ENCODE results near the gene TPTE2. TPM values are rescaled to one million over a fixed set of nuclear protein-coding genes. Genes with fewer than 3 reads are reported as not detected.
"Not testable (repeated sequence)": the region's sequence is repeated elsewhere in the genome, so short reads cannot be mapped to it uniquely, and the experiment has no call there.

TPTE2 gene
- total RNA-seq, 4 donors from 2014 or later, result not detected

DNA sequence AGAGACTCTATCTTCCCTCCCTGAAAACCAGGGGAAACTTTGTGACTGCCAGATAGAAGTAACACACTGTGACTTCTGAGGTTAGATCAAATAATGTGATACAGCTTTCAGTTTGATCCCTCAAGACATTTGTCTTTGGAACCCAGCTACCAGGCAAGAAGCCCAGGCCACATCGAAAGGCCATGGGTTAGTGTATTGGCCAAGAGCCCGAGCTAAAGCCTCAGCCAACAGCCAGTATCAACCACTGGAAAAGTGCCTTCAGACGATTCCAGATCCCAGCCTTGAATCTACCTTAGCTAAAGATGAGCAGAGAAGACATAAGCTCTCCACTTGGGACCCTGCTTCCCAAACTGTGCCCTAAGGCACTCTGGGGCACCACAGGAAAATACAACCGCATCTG lies 10.9 kb upstream of the TPTE2 start:
- Histone ChIP-seq H3K4me3 (no peak overlapping the region), H3K4me1 (no peaks in the 10 kb centered on the region), H3K27ac (no peak overlapping the region), H3K9me3 (no peaks in the 10 kb centered on the region), H3K36me3 (no peaks in the 10 kb centered on the region), H3K27me3 (no peaks in the 10 kb centered on the region)
- intact Hi-C loops (cut with DNase I), result no loop called here
- 63 to 88% methylated on average over 3 of the region's 4 CpGs for WGBS, 2 donors
- no peak for TF ChIP-seq POLR2A (IDR thresholded peaks at IDR 0.05)
- TF ChIP-seq, protein P1, sequence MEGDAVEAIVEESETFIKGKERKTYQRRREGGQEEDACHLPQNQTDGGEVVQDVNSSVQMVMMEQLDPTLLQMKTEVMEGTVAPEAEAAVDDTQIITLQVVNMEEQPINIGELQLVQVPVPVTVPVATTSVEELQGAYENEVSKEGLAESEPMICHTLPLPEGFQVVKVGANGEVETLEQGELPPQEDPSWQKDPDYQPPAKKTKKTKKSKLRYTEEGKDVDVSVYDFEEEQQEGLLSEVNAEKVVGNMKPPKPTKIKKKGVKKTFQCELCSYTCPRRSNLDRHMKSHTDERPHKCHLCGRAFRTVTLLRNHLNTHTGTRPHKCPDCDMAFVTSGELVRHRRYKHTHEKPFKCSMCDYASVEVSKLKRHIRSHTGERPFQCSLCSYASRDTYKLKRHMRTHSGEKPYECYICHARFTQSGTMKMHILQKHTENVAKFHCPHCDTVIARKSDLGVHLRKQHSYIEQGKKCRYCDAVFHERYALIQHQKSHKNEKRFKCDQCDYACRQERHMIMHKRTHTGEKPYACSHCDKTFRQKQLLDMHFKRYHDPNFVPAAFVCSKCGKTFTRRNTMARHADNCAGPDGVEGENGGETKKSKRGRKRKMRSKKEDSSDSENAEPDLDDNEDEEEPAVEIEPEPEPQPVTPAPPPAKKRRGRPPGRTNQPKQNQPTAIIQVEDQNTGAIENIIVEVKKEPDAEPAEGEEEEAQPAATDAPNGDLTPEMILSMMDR (IDR thresholded peaks at IDR 0.05), result no peak
- DNase-seq, result no peak

DNA sequence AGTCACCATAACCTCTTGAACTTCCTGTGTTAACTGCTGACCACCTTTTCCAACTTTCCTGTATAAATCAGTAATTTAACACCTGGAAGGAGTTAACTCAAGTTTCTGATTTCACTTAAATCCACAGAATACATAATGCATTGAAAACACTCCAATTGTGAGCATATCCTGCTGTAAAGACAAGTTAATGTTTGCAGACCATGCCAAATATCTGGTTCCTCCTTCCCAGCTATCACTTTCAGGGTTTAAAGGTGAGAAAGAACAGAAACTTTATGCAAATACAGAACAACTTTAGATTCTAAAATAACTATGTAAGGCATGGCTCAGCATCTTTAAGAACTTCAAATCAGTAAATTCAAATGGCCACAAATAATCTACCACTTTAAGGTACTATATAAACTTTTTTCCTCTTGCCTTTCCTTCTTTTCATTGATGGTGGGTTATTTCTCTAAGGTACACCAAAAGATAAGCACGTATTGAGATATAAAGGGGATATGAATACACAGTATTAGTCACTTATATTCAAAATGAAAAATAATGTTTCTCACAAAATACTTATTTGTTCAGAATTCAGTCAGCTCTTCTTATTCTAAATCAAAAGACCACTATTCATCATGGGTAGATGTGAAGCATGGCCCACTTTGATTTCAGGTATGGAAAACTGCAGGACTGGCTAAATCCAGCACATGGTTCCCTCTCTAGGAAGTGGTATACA lies 6.6 kb upstream of the TPTE2 start:
- H3K4me1 ChIP-seq, result no peaks in the 10 kb centered on the region
- WGBS, 2 donors, result 42 to 55% methylated on average over 1 of the region's 1 CpG
- intact Hi-C loops (cut with DNase I), result no loop called here
- no peak overlapping the region for H3K4me3 ChIP-seq
- DNase-seq, result no peak
- peaks cover 0 to 17% (median 2%) of the 10 kb centered on the region in 4 donors for H3K27me3 ChIP-seq
- no peak for TF ChIP-seq POLR2A (IDR thresholded peaks at IDR 0.05)
- TF ChIP-seq, protein P1 (IDR thresholded peaks at IDR 0.05), result no peak
- no peaks in the 10 kb centered on the region for H3K9me3 ChIP-seq
- H3K27ac ChIP-seq, result no peak overlapping the region
- no peaks in the 10 kb centered on the region for H3K36me3 ChIP-seq

DNA sequence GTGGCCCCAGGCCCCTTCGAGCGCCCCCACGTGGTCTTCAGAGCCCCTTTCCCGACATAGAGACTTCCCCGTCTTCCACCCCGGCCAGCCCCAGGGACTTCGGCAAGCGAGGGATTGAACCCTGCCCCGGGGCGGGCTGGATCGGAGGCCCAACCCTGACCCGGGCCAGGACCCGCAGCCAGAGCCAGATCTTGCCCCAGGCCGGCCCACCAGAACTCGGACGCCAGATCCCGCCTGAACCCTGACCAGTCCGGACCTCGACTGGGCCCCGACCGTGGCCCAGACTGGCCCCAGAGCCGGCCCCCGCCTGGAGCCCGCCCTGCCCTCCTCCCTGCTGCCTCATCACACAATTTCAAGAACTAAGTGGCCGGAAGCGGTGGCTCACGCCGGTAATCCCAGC lies 253 bp upstream of the TPTE2 start:
- Histone ChIP-seq H3K9me3 (no peaks in the 10 kb centered on the region), H3K4me3 (no peak overlapping the region), H3K27ac (no peak overlapping the region), H3K36me3 (no peaks in the 10 kb centered on the region), H3K4me1 (no peaks in the 10 kb centered on the region), H3K27me3 (peaks cover 0 to 17% (median 2%) of the 10 kb centered on the region in 4 donors)
- intact Hi-C loops (cut with DNase I), result no loop called here
- no CpG with 5 or more reads among the region's 28 CpGs for WGBS, 2 donors
- TF ChIP-seq, protein P1 (IDR thresholded peaks at IDR 0.05), result no peak
- no peak for TF ChIP-seq POLR2A (IDR thresholded peaks at IDR 0.05)
- no peak for DNase-seq

DNA sequence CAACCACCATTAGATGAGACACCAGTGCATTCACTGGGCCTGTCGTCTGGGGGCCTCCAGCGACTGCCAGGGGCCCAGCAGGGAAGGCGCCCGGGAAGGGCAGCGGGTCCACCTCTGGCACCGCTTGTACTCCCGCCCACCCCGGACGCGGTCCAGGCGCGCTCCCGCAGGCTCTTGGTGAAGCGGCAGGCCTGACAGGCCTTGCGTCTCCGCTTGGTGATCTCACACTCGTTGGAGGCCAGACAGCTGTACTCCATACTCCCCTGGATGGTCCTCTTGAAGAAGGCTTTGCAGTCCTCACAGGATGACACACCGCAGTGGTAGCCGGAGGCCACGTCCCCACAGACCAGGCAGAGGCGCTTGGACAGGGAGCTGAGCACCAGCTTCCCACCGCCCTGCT lies 660 bp downstream of the TPTE2 start:
- H3K4me3 ChIP-seq; H3K27me3 ChIP-seq; H3K9me3 ChIP-seq; DNase-seq; H3K36me3 ChIP-seq; H3K4me1 ChIP-seq; H3K27ac ChIP-seq; intact Hi-C loops (cut with DNase I): not testable (repeated sequence)
- 95% methylated on average over 14 of the region's 22 CpGs; no CpG with 5 or more reads in 1 of the 2 donors for WGBS, 2 donors

DNA sequence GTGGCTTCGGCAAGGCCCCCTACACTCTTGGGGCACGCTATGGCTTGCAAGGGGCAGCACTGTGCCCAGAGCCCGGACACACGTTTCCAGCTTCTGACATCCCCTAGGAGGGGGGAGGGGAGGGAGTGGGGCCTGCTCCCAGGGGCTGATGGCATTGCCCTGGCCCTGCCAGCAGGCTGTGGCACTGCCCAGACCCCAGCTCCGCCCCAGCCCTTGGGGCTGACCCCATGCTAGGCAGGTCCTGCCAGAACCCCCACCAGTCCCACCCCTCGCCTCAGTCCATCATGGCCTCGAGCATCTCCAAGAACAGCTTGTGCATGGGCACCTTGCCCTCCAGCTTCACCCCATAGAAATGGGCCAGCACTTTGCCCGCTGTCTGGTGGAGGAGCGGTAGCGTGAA lies 1.6 kb downstream of the TPTE2 start:
- intact Hi-C loops (cut with DNase I); H3K27me3 ChIP-seq; H3K4me3 ChIP-seq; H3K36me3 ChIP-seq; H3K9me3 ChIP-seq; DNase-seq; H3K27ac ChIP-seq; H3K4me1 ChIP-seq: not testable (repeated sequence)
- WGBS, 2 donors, result no CpG with 5 or more reads among the region's 10 CpGs

DNA sequence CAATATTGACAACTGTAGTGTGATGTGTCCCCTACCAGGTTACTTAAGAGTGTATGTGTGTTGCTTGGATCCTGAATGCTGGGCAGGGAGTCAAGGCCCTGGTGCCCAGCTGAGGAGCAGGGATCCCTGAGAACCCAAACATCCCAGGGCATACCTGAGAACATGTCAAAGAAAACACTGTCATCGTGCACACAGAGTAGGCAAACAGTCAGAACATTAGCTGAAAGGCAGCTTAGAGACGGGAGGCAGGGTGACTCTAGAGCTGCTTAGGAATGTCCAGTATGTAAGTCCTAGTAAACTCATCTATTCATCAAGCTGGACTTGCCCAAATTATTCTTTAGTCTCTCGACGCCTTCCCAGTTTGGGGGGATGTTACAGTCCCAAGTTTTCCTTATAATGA lies 4.0 kb downstream of the TPTE2 start:
- H3K9me3 ChIP-seq; intact Hi-C loops (cut with DNase I); H3K27me3 ChIP-seq; H3K27ac ChIP-seq; DNase-seq; H3K4me1 ChIP-seq; H3K4me3 ChIP-seq; H3K36me3 ChIP-seq: not testable (repeated sequence)
- 61 to 79% methylated on average over 2 to 3 of the region's 4 CpGs for WGBS, 2 donors

DNA sequence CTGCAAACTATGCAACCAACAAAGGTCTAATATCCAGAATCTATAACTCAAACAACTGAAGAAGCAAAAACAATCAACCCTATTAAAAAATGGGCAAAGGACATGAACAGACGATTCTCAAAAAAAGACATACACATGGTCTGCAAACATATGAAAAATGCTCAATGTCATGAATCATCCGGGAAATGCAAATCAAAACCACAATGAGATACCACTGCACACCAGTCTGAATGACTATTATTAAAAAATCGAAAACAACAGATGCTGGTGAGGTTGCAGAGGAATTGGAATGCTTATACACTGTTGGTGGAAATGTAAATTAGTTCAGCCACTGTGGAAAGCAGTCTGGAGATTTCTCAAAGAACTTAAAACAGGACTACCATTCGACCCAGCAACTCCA lies 12.1 kb downstream of the TPTE2 start:
- H3K4me1 ChIP-seq; intact Hi-C loops (cut with DNase I): not testable (repeated sequence)
- WGBS, 2 donors, result 47 to 60% methylated on average over 3 to 4 of the region's 4 CpGs

DNA sequence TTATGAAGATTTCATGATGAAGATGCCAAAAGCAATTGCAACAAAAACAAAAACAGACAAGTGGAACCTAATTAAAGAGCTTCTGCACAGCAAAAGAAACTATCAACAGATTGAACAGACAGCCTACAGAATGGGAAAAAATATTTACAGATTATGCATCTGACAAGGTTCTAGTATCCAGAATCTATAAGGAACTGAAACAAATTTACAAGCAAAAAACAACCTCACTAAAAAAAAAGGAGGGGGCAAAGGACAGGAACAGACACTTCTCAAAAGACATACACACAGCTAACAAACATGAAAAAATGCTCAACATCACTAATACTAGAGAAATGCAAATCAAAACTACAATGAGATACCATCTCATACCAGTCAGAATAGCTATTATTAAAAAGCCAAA lies 35.7 kb downstream of the TPTE2 start:
- DNase-seq; H3K36me3 ChIP-seq; H3K9me3 ChIP-seq; H3K4me3 ChIP-seq; H3K4me1 ChIP-seq; intact Hi-C loops (cut with DNase I); H3K27me3 ChIP-seq; H3K27ac ChIP-seq: not testable (repeated sequence)

More for the DNA sequence above, 12.1 kb downstream of the TPTE2 start:
- not testable (repeated sequence) for H3K36me3 ChIP-seq, H3K9me3 ChIP-seq, H3K27me3 ChIP-seq, H3K27ac ChIP-seq, DNase-seq, H3K4me3 ChIP-seq
